Measurements from ENCODE around the gene SCN4B. TPM values are rescaled to one million over a fixed set of nuclear protein-coding genes. Genes with fewer than 3 reads are reported as not detected.

SCN4B gene
- total and polyA plus RNA-seq, 2 of the 8 experiments (the other 6 are each of a cell fraction or from before 2014, with no cell fraction given) = 2.8 to 4.9 TPM

GRCh38 chr11:118148240-118148639 lies 4.4 kb downstream of the SCN4B start (continued):
- no peak for TF ChIP-seq CHD7 (IDR thresholded peaks at IDR 0.05; ENCODE audit: insufficient replicate concordance, low read length)
- no peak for TF ChIP-seq POLR2A (IDR thresholded peaks at IDR 0.05; ENCODE audit: control extremely low read depth in 1 of 2, low read depth in 2 of 2, low read length in 2 of 2)
- no peak for TF ChIP-seq CBX5 (IDR thresholded peaks at IDR 0.05; ENCODE audit: low read depth, low read length)
- TF ChIP-seq SIX5 (IDR thresholded peaks at IDR 0.05; ENCODE audit: low read depth, low read length) = no peak
- TF ChIP-seq RNF2 (IDR thresholded peaks at IDR 0.05; ENCODE audit: borderline replicate concordance, low read depth, low read length, missing control alignments, poor library complexity, severe bottlenecking) = no peak
- TF ChIP-seq ASH2L (IDR thresholded peaks at IDR 0.05; ENCODE audit: low read length) = no peak

Measured in H1 (cell line).